Liver (tissue), 3 donors: ENCODE data around the gene DNAI2.

Source experiments
- EGR1 ChIP-seq, 2 donors: IDR thresholded peaks; 2 replicates each; pipeline ENCODE4 v1.6.1; 2016 to 2018; ENCODE audit warnings: antibody characterized with exemption in 2 of 2, low read depth in 2 of 2
- HNF4A ChIP-seq, 2 donors: conservative IDR thresholded peaks; 2 replicates each; pipeline ENCODE4 v1.6.1; 2016; ENCODE audit warnings: antibody characterized with exemption in 2 of 2, mild to moderate bottlenecking in 2 of 2
- HNF4G ChIP-seq: IDR thresholded peaks from 2 replicates; pipeline ENCODE4 v1.6.1; 2016; ENCODE audit warnings: antibody characterized with exemption
- RAD21 ChIP-seq, 2 donors: IDR thresholded peaks; 2 replicates each; pipeline ENCODE4 v1.6.1; 2016; ENCODE audit warnings: antibody characterized with exemption in 2 of 2, mild to moderate bottlenecking in 2 of 2
- SP1 ChIP-seq: IDR thresholded peaks from 2 replicates; pipeline ENCODE4 v1.6.1; 2018; ENCODE audit warnings: antibody characterized with exemption, mild to moderate bottlenecking
- TAF1 ChIP-seq: conservative IDR thresholded peaks from 2 replicates; pipeline ENCODE4 v1.6.1; 2016; ENCODE audit warnings: antibody characterized with exemption, mild to moderate bottlenecking
- YY1 ChIP-seq: IDR thresholded peaks from 2 replicates; pipeline ENCODE4 v1.6.1; 2016; ENCODE audit warnings: antibody characterized with exemption, mild to moderate bottlenecking
- TF ChIP-seq, protein P1 (sequence below): fragments of 150-350 bp; IDR thresholded peaks from 2 replicates; pipeline ENCODE4 v1.5.1; 2017; ENCODE audit warnings: improper control_type of control experiment, low read depth, low read length; ENCODE audit not compliant: missing input control
- TF ChIP-seq, protein P2 (sequence below): IDR thresholded peaks from 2 replicates; pipeline ENCODE4 v1.6.1; 2016; ENCODE audit warnings: antibody characterized with exemption, mild to moderate bottlenecking
- TF ChIP-seq, protein P3 (sequence below): IDR thresholded peaks from 2 replicates; pipeline ENCODE4 v1.6.1; 2016; ENCODE audit warnings: antibody characterized with exemption
- donor health status: healthy.
- donor health status: healthy.

DNA sequence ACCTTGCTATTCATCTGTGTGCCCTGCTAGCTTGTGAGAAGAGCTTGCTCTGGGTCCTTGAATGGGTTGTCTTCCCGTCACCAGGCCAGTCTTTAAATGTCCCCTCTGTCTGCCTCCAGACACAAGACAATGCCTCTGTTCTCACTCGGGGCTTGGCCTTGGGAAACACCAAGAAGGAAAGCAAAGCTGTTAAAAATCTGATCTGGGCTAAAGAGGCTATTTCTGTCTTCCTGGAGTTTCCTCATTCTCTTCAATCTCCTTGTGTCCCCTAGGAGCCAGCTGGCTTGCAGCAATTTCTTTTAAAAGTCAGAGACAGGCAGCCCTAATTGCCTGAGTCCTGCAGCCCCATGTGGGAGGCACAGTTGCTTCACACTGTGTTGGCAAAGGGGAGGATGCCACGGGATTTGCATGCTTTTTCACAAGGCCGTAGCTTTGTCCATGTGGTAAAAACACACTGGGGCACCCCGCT, 2.5 kb downstream of the DNAI2 start:
- TF ChIP-seq, protein P1, sequence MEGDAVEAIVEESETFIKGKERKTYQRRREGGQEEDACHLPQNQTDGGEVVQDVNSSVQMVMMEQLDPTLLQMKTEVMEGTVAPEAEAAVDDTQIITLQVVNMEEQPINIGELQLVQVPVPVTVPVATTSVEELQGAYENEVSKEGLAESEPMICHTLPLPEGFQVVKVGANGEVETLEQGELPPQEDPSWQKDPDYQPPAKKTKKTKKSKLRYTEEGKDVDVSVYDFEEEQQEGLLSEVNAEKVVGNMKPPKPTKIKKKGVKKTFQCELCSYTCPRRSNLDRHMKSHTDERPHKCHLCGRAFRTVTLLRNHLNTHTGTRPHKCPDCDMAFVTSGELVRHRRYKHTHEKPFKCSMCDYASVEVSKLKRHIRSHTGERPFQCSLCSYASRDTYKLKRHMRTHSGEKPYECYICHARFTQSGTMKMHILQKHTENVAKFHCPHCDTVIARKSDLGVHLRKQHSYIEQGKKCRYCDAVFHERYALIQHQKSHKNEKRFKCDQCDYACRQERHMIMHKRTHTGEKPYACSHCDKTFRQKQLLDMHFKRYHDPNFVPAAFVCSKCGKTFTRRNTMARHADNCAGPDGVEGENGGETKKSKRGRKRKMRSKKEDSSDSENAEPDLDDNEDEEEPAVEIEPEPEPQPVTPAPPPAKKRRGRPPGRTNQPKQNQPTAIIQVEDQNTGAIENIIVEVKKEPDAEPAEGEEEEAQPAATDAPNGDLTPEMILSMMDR, result no peak
- TF ChIP-seq EGR1 (IDR thresholded peaks at IDR 0.05; ENCODE audit: low read depth in 2 of 2) (no peak), RAD21 (IDR thresholded peaks at IDR 0.05) (no peak), SP1 (no peak), TAF1 (no peak), HNF4G (no peak), HNF4A (conservative IDR thresholded peaks at IDR 0.05) (no peak), YY1 (no peak)
- TF ChIP-seq, protein P2, sequence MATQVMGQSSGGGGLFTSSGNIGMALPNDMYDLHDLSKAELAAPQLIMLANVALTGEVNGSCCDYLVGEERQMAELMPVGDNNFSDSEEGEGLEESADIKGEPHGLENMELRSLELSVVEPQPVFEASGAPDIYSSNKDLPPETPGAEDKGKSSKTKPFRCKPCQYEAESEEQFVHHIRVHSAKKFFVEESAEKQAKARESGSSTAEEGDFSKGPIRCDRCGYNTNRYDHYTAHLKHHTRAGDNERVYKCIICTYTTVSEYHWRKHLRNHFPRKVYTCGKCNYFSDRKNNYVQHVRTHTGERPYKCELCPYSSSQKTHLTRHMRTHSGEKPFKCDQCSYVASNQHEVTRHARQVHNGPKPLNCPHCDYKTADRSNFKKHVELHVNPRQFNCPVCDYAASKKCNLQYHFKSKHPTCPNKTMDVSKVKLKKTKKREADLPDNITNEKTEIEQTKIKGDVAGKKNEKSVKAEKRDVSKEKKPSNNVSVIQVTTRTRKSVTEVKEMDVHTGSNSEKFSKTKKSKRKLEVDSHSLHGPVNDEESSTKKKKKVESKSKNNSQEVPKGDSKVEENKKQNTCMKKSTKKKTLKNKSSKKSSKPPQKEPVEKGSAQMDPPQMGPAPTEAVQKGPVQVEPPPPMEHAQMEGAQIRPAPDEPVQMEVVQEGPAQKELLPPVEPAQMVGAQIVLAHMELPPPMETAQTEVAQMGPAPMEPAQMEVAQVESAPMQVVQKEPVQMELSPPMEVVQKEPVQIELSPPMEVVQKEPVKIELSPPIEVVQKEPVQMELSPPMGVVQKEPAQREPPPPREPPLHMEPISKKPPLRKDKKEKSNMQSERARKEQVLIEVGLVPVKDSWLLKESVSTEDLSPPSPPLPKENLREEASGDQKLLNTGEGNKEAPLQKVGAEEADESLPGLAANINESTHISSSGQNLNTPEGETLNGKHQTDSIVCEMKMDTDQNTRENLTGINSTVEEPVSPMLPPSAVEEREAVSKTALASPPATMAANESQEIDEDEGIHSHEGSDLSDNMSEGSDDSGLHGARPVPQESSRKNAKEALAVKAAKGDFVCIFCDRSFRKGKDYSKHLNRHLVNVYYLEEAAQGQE, result no peak
- TF ChIP-seq, protein P3, sequence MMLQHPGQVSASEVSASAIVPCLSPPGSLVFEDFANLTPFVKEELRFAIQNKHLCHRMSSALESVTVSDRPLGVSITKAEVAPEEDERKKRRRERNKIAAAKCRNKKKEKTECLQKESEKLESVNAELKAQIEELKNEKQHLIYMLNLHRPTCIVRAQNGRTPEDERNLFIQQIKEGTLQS, result no peak
